ENCODE results near the gene ASB9.
"Not testable (repeated sequence)": the region's sequence is repeated elsewhere in the genome, so short reads cannot be mapped to it uniquely, and the experiment has no call there.

ASB9 gene

GRCh38 chrX:15240414-15240813, 29.5 kb downstream of the ASB9 start:
- no peak for DNase-seq

- DNase-seq, result no peak
Observed at GRCh38 chrX:15236146-15236545, 33.7 kb downstream of the ASB9 start.

- DNase-seq, result no peak
Observed at GRCh38 chrX:15235001-15235400, 34.9 kb downstream of the ASB9 start.

- DNase-seq, result no peak
Observed at GRCh38 chrX:15233416-15234015, 36.4 kb downstream of the ASB9 start.

GRCh38 chrX:15224747-15225146, 45.1 kb downstream of the ASB9 start:
- no peak for DNase-seq

GRCh38 chrX:15221321-15221720, 48.6 kb downstream of the ASB9 start:
- DNase-seq, result no peak

- no peak for DNase-seq
Observed at GRCh38 chrX:15217161-15217560, 52.7 kb downstream of the ASB9 start.

- DNase-seq, result no peak
Observed at GRCh38 chrX:15216280-15216679, 53.6 kb downstream of the ASB9 start.

GRCh38 chrX:15215366-15215765, 54.5 kb downstream of the ASB9 start:
- DNase-seq, result no peak

- DNase-seq, result no peak
Observed at GRCh38 chrX:15214588-15214987, 55.3 kb downstream of the ASB9 start.

- no peak for DNase-seq
Observed at GRCh38 chrX:15209096-15209495, 60.8 kb downstream of the ASB9 start.

- DNase-seq, result no peak
Observed at GRCh38 chrX:15207994-15208393, 61.9 kb downstream of the ASB9 start.

- no peak for DNase-seq
Observed at GRCh38 chrX:15207384-15207783, 62.5 kb downstream of the ASB9 start.

GRCh38 chrX:15206306-15206705, 63.6 kb downstream of the ASB9 start:
- no peak for DNase-seq

GRCh38 chrX:15204130-15204751, 65.6 kb downstream of the ASB9 start:
- DNase-seq, result no peak

GRCh38 chrX:15203694-15204093, 66.2 kb downstream of the ASB9 start:
- DNase-seq, result no peak

- no peak for DNase-seq
Observed at GRCh38 chrX:15202454-15203177, 67.3 kb downstream of the ASB9 start.

GRCh38 chrX:15200871-15201270, 69.0 kb downstream of the ASB9 start:
- DNase-seq, result no peak

- DNase-seq, result not testable (repeated sequence)
Observed at GRCh38 chrX:15198608-15199202, 71.2 kb downstream of the ASB9 start.

GRCh38 chrX:15194146-15194545, 75.7 kb downstream of the ASB9 start:
- no peak for DNase-seq

Data from stimulated activated CD4-positive, alpha-beta T cell treated with anti-CD3 and anti-CD28 coated beads, Interleukin-1b, Interleukin-23, amount 100 ng/mL, for 48 hours (primary cell).